ENCODE results near the gene THEMIS. TPM values are rescaled to one million over a fixed set of nuclear protein-coding genes. Genes with fewer than 3 reads are reported as not detected.
"Not testable (repeated sequence)": the region's sequence is repeated elsewhere in the genome, so short reads cannot be mapped to it uniquely, and the experiment has no call there.

Gene THEMIS
- not detected in 2 replicates for total RNA-seq (2014; rRNA removed; shearing (Covaris generic))

DNA sequence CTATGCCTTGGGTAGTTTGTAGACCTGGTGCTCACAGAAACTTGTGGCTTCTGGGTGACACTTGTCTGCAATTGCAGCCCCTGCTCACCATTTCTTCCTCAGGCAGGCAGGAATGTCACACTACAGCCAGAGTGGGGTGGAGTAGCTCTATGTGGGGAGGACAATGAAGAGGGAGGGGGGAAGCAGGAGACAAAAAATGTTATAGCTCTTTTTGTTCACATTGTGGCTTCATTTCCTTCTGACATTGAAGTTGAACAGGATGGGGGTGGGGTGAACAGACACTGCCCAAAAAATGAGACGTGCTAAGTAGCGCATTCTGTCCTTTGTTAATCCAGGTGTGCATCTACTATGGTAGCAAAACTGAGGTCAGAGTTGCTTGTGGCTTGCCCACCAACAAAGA lies at the start of gene THEMIS:
TSS of gene THEMIS (minus strand) at position 124 of the 400 bp plus-strand sequence. CDS start 126 bp downstream, outside the sequence.
- no peak for DNase-seq (ENCODE audit: low read depth)

DNA sequence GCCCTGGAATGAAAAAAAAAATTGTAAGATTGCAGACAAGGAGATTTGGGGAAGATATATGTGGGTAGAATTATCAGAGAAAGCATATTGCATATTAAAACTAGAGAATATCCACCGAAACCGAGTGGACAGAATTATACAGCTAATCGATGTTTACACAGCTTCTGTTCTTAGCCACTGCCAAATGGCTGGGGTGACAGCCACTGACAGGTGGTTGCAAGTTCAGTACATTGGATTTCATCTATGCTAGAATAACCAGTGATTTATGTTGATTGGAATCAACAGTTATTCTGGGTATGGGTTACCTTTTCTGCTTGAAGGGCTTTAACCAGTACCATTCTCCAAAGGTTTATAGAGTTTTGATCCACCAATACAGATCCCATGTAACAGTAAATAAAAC lies 48.4 kb upstream of the THEMIS start:
- DNase-seq (ENCODE audit: low read depth) = no peak

- peak; percentile 17 for DNase-seq (ENCODE audit: low read depth)
Measured at GRCh38 chr6:127946388-127946787, 45.5 kb upstream of the THEMIS start.

DNA sequence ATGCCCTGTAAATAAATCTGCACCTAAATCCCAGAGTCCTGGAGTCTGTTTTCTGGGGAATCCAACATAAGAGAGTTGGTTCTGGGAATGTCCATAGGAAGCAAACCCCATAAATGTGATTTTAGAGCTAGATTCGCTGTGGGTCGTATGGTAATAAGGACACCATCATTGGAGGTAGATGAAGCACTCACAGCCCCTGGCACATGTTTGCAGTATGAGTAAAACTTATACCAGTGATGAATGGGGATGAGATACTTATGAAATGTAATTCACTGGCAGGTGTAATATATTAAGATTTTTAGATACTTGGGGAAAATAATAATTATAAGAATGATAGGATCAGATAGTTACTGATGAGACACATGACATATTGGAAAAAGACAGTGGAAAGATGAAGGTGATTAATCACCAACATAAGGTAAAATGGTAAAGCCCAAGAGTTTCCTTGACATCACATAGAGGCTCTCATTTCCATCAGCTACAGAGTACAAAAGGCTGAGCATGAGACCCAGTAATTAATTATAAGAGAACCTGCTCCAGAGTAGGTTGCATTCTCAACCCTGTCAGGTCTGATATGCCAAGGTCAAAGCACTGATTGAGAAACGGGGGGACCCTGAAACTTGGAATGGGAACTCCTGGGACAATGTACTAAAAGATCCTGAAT lies 44.7 kb upstream of the THEMIS start:
- DNase-seq (ENCODE audit: low read depth) = no peak

- no peak for DNase-seq (ENCODE audit: low read depth)
Measured at GRCh38 chr6:127941228-127941627, 40.4 kb upstream of the THEMIS start.

GRCh38 chr6:127939442-127940066 lies 38.7 kb upstream of the THEMIS start:
- peak; percentile 45 for DNase-seq (ENCODE audit: low read depth)

DNA sequence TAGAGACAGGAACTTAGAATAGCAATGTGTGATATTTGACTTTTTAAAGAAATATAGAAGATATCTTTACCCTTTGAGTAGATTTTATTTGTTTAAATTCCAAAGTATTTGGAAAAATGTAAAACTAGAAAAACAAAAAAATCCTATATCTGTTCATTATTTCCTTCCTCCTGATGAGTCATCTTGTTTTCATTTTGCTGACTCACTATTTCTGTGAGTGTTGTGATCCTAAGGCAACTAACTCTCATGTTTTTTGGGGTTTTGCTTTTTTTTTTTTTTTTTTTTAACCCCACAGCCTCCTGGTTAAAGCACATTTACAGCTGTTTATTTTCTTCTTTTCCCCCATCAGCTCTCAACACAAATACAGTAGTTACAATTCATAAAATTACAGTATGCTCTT lies 37.8 kb upstream of the THEMIS start:
- peak; percentile 84 for DNase-seq (ENCODE audit: low read depth)

DNA sequence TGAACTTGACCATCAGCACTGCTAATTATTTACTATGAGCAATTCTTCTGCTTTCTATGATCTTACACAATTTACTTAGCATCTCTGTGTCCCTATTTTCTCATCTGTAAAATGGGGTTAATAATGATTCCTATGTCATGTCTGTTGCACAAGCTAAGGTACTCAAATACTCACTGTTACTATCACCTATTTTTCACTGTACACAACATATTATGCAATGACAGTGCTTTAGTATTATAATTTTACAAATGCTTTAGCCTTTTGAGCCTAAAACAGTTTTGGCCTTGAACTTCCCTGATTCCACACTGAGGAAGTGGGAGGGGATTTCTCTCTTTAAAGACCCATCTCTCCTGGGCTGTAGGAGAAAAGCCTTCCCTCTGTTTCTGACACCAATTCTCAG lies 36.9 kb upstream of the THEMIS start:
- DNase-seq (ENCODE audit: low read depth) = no peak

DNA sequence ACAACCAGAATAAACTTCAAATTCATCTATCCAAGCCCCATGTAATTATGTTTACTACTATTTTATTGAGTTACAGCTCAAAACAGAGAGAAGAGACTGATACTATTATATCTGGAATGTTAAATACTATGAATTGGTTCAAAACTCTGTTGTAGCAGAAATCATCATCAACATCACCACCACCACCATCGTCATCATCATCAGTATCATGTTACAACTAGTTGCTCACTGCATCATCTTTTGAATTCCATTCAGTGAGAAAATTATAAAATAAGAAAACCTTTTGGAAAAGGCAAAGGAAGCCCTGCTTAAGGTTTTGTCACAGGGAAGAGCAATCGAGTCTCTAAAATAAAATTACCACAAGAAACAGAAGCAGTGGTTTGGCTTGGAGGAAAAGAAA lies 36.2 kb upstream of the THEMIS start:
- DNase-seq (ENCODE audit: low read depth) = no peak

GRCh38 chr6:127934956-127935355 lies 34.1 kb upstream of the THEMIS start:
- DNase-seq (ENCODE audit: low read depth) = no peak

GRCh38 chr6:127933852-127934840 lies 33.3 kb upstream of the THEMIS start:
- no peak for DNase-seq (ENCODE audit: low read depth)

GRCh38 chr6:127933137-127933536 lies 32.3 kb upstream of the THEMIS start:
- DNase-seq (ENCODE audit: low read depth) = no peak

DNA sequence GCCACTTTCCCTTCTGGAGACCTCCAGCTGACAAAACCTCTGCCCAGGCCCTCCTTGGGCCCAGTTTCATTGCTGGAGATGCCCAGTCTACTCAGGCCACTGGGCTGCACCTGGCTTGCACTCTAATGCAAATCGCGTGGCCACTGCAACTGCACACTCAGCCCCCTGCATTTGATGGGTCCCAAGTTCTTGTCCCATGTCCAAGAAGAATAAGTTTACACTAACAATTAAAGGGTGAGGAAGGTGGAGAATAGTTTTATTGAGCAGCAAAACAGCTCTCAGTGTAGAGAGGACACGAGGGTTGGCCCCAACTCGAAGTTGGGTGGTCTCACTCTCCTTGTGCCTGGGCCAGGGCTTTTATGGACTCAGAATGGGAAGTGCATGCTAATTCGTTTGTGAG lies 31.9 kb upstream of the THEMIS start:
- DNase-seq (ENCODE audit: low read depth) = no peak

GRCh38 chr6:127926441-127926840 lies 25.6 kb upstream of the THEMIS start:
- not testable (repeated sequence) for DNase-seq (ENCODE audit: low read depth)

DNA sequence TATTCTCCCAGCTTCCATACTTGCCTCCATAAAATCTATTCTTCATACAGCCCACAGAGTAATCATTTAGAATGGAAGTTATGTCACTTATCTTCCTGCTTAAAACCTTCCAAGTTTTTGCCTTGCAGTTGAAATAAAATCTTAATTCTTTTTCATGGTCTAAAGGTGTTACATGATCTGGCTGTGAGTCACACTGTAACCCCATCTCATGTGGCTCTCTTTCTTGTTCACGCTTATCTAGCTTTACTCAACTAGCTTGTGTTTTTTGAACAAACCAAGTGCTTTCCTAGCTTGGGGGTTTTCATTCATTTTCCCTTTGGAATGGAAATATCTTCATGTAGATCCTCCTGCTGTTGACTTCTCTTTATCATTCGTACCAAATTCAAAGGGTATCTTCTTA lies 23.6 kb upstream of the THEMIS start:
- peak; percentile 60 for DNase-seq (ENCODE audit: low read depth)

- DNase-seq (ENCODE audit: low read depth) = no peak
Measured at GRCh38 chr6:127924031-127924430, 23.2 kb upstream of the THEMIS start.

GRCh38 chr6:127923135-127923534 lies 22.3 kb upstream of the THEMIS start:
- DNase-seq (ENCODE audit: low read depth) = no peak

DNA sequence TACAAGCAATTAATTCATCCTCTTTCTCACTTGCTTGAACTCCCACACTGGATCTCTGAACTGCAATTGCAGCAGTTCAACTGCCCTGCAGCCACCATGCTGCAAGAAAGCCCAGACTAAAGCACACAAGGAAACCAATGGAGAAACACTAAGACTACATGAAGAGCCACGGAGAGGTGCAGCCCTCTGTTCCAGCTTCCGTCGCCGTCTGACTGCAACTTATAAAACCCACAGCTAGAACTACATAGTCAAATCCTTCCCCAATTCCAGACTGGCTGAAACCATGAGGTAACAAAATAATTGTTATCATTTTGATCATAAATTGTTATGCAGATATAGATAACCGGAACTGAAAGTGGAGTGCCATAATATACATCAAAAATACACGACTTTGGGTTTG lies 21.1 kb upstream of the THEMIS start:
- DNase-seq (ENCODE audit: low read depth) = no peak

GRCh38 chr6:127920804-127921203 lies 19.9 kb upstream of the THEMIS start:
- DNase-seq (ENCODE audit: low read depth) = no peak

DNA sequence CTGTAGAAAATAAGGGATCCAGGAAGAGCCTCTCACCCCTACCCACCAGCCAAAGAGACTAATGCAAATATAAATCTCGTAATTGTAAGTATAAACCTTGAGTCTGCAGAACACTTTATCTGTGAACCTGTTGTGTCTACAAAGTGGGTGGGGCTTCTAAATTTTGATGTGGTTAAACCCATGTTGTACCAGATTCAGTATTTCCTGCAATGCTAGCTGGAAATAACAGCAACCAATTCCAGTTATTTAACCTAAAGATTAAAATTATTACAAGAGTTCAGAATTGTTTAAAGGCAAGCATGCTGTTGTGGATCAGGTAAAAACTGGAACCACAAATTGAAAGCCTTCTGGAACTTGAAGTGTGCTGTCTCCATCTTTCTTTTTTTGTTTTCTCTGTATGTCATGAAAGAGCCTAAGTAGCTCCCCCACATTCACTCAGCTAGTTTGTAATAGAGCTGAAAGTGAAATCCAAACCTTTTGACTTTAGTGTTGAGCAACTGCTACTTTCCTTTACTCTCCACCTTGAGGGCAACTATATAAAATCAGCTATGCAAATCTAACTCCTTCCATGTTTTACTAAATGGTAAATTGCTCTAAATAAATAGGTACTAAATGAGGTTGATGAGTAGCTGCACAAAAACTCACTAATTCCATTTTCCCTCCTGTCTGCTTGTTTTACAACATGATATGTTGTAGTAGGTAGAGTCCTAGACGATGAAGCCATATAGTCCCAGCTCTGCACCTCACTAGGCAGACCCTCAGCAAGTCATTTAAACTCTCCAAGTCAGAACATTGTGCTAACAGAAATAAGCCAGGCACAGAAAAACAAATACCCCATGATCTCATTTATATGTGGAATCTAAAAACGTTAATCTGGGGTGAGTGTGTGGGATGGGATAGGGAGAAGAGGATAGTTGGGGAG lies 17.9 kb upstream of the THEMIS start:
- DNase-seq (ENCODE audit: low read depth) = no peak

- no peak for DNase-seq (ENCODE audit: low read depth)
Measured at GRCh38 chr6:127917766-127918165, 16.9 kb upstream of the THEMIS start.

Measured in M059J (cell line).